Measurements from ENCODE around the gene TBC1D22B. TPM values are rescaled to one million over a fixed set of nuclear protein-coding genes. Genes with fewer than 3 reads are reported as not detected.
"Not testable (repeated sequence)": the region's sequence is repeated elsewhere in the genome, so short reads cannot be mapped to it uniquely, and the experiment has no call there.

TBC1D22B gene
- total RNA-seq, 1 experiment from 2014 or later, result 9.1 TPM

DNA sequence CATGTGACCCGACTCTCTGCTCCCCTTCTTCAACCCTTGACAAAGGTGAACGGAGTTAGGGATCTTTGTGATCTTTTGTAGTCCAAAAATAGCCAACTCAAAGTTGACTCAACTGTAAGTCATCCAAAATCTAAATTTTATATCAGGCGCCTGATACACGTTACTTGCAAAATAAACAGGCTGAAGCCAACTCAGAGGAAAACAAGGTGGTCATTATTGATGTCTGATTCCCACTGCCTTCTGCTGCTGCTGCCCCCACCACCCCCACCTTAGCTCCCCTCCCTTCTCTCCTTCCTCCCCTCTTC lies 83.0 kb downstream of the TBC1D22B start:
- DNase-seq (peak; percentile 63), ATAC-seq (peak; percentile 66)
- Histone ChIP-seq H3K79me2 (ENCODE audit: low read length) (no peaks in the 10 kb centered on the region), H4K20me1 (ENCODE audit: low read length) (no peaks in the 10 kb centered on the region), H3K9ac (ENCODE audit: low read length) (peak overlapping the region; percentile 0; the same call in 1 of the 2 replicates), H3K9me3 (ENCODE audit: low read length) (no peaks in the 10 kb centered on the region), H3K9me2 (replicated peaks; ENCODE audit: low read length) (no peaks in the 10 kb centered on the region), H3K36me3 (ENCODE audit: low read depth, low read length) (no peaks in the 10 kb centered on the region), H3K4me1 (ENCODE audit: insufficient read depth, low read length) (peaks cover 19% of the 10 kb centered on the region), H3K27me3 (ENCODE audit: low read length) (no peaks in the 10 kb centered on the region), H3K4me3 (ENCODE audit: low read length) (no peak overlapping the region), H3K4me2 (ENCODE audit: low read length) (peak overlapping the region; percentile 44), H2AFZ (ENCODE audit: low read length) (0 out of 2 replicates have a peak overlapping the region, but pooled peaks have one; percentile 37), H3K27ac (ENCODE audit: low read length) (peak overlapping the region; percentile 58), H3F3A (ENCODE audit: low read length, unreplicated experiment) (no peaks in the 10 kb centered on the region)
- ChIA-PET POLR2A (ENCODE audit: unreplicated experiment) (interaction anchor here (0.5 kb wide), 1 partner anchor 659 kb away, joined by 3 read pairs; no protein-coding TSS in a partner anchor), CTCF (interaction anchor here (0.5 kb wide), 1 partner anchor 53 kb away, joined by 3 read pairs; no protein-coding TSS in a partner anchor)
- intact Hi-C loops (cut with micrococcal nuclease), result no loop called here
- BruUV-seq (replicated peaks), result no TSS peak
- TF ChIP-seq, protein P1, sequence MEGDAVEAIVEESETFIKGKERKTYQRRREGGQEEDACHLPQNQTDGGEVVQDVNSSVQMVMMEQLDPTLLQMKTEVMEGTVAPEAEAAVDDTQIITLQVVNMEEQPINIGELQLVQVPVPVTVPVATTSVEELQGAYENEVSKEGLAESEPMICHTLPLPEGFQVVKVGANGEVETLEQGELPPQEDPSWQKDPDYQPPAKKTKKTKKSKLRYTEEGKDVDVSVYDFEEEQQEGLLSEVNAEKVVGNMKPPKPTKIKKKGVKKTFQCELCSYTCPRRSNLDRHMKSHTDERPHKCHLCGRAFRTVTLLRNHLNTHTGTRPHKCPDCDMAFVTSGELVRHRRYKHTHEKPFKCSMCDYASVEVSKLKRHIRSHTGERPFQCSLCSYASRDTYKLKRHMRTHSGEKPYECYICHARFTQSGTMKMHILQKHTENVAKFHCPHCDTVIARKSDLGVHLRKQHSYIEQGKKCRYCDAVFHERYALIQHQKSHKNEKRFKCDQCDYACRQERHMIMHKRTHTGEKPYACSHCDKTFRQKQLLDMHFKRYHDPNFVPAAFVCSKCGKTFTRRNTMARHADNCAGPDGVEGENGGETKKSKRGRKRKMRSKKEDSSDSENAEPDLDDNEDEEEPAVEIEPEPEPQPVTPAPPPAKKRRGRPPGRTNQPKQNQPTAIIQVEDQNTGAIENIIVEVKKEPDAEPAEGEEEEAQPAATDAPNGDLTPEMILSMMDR (conservative IDR thresholded peaks at IDR 0.05; ENCODE audit: low read depth, low read length), result no peak
- TF ChIP-seq EZH2 (IDR thresholded peaks at IDR 0.05; ENCODE audit: low read length, unreplicated experiment), result no peak
- TF ChIP-seq EZH2phosphoT487 (IDR thresholded peaks at IDR 0.05; ENCODE audit: borderline replicate concordance, low read length), result no peak

DNA sequence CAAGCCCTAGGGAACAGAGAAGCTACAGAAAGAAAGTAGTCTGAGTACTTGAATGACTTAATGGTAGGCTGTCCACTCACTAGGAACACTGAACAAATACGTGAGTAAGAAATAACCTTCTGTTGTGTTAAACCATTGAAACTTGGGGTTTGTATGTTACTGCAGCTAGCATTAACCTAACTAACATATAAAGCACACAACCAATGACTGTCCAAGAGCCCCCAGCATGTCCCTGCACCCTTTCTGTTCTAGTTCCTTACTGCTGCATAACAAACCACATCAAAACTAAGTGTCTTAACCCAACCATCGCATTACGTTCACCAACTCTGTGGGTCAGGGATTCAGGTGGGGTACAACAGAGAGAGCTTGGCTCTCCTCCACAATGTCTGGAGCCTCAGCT lies 85.7 kb downstream of the TBC1D22B start:
- DNase-seq (no peak), ATAC-seq (no peak)
- TF ChIP-seq EZH2phosphoT487 (IDR thresholded peaks at IDR 0.05; ENCODE audit: borderline replicate concordance, low read length) (no peak), EZH2 (IDR thresholded peaks at IDR 0.05; ENCODE audit: low read length, unreplicated experiment) (no peak)
- TF ChIP-seq, protein P1 (conservative IDR thresholded peaks at IDR 0.05; ENCODE audit: low read depth, low read length), result no peak
- Histone ChIP-seq H3K4me3 (ENCODE audit: low read length) (no peak overlapping the region), H4K20me1 (ENCODE audit: low read length) (no peaks in the 10 kb centered on the region), H3K36me3 (ENCODE audit: low read depth, low read length) (no peaks in the 10 kb centered on the region), H3K27me3 (ENCODE audit: low read length) (no peaks in the 10 kb centered on the region), H3K9me2 (replicated peaks; ENCODE audit: low read length) (no peaks in the 10 kb centered on the region), H3K9me3 (ENCODE audit: low read length) (no peaks in the 10 kb centered on the region), H3K4me2 (ENCODE audit: low read length) (no peak overlapping the region), H3K27ac (ENCODE audit: low read length) (no peak overlapping the region), H3F3A (ENCODE audit: low read length, unreplicated experiment) (no peaks in the 10 kb centered on the region), H3K4me1 (ENCODE audit: insufficient read depth, low read length) (peaks cover 19% of the 10 kb centered on the region), H2AFZ (ENCODE audit: low read length) (no peak overlapping the region), H3K9ac (ENCODE audit: low read length) (no peak overlapping the region), H3K79me2 (ENCODE audit: low read length) (no peaks in the 10 kb centered on the region)
- ChIA-PET CTCF (no interaction called here), POLR2A (ENCODE audit: unreplicated experiment) (no interaction called here)
- BruUV-seq (replicated peaks), result no TSS peak
- intact Hi-C loops (cut with micrococcal nuclease), result no loop called here

DNA sequence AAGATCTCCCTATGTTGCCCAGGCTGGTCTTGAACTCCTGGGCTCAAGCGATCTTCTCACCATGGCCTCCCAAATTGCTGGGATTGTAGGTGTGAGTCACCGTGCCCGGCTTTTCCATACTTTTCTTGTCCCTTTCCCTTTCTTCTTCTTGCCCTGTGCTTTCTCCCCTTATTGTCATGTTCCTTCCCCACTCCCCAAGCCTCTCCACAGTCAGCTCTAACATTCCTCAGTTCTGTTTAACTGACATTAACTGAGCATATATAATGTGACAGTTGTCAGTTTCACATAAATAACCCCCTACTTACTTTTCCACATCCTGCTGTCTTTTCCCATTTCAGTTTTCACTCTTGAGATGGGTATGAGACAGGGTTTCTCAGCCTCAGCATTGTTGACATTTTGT lies 86.7 kb downstream of the TBC1D22B start:
- Histone ChIP-seq H3K4me1 (ENCODE audit: insufficient read depth, low read length) (peaks cover 19% of the 10 kb centered on the region), H4K20me1 (ENCODE audit: low read length) (no peaks in the 10 kb centered on the region), H3K9me2 (replicated peaks; ENCODE audit: low read length) (no peaks in the 10 kb centered on the region), H3K9me3 (ENCODE audit: low read length) (no peaks in the 10 kb centered on the region), H3K27me3 (ENCODE audit: low read length) (no peaks in the 10 kb centered on the region), H3K4me3 (ENCODE audit: low read length) (no peak overlapping the region), H3F3A (ENCODE audit: low read length, unreplicated experiment) (no peaks in the 10 kb centered on the region), H2AFZ (ENCODE audit: low read length) (no peak overlapping the region), H3K9ac (ENCODE audit: low read length) (no peak overlapping the region), H3K36me3 (ENCODE audit: low read depth, low read length) (no peaks in the 10 kb centered on the region), H3K4me2 (ENCODE audit: low read length) (no peak overlapping the region), H3K27ac (ENCODE audit: low read length) (no peak overlapping the region), H3K79me2 (ENCODE audit: low read length) (no peaks in the 10 kb centered on the region)
- intact Hi-C loops (cut with micrococcal nuclease), result no loop called here
- ChIA-PET POLR2A (ENCODE audit: unreplicated experiment) (no interaction called here), CTCF (no interaction called here)
- TF ChIP-seq, protein P1 (conservative IDR thresholded peaks at IDR 0.05; ENCODE audit: low read depth, low read length), result no peak
- TF ChIP-seq EZH2 (IDR thresholded peaks at IDR 0.05; ENCODE audit: low read length, unreplicated experiment) (no peak), EZH2phosphoT487 (IDR thresholded peaks at IDR 0.05; ENCODE audit: borderline replicate concordance, low read length) (no peak)
- DNase-seq, result no peak
- no peak for ATAC-seq
- no TSS peak for BruUV-seq (replicated peaks)

DNA sequence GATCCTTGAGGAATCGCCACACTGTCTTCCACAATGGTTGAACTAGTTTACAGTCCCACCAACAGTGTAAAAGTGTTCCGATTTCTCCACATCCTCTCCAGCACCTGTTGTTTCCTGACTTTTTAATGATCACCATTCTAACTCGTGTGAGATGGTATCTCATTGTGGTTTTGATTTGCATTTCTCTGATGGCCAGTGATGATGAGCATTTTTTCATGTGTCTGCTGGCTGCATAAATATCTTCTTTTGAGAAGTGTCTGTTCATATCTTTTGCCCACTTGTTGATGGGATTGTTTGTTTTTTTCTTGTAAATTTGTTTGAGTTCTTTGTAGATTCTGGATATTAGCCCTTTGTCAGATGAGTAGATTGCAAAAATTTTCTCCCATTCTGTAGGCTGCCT lies 88.2 kb downstream of the TBC1D22B start:
- H3K9ac ChIP-seq (ENCODE audit: low read length); BruUV-seq (replicated peaks); CTCF ChIA-PET; H3K4me1 ChIP-seq (ENCODE audit: insufficient read depth, low read length); H2AFZ ChIP-seq (ENCODE audit: low read length); H3K79me2 ChIP-seq (ENCODE audit: low read length); H3K4me3 ChIP-seq (ENCODE audit: low read length); H3K27ac ChIP-seq (ENCODE audit: low read length); POLR2A ChIA-PET (ENCODE audit: unreplicated experiment); ATAC-seq; intact Hi-C loops (cut with micrococcal nuclease); H3K4me2 ChIP-seq (ENCODE audit: low read length); H3K9me2 ChIP-seq (replicated peaks; ENCODE audit: low read length); DNase-seq; H4K20me1 ChIP-seq (ENCODE audit: low read length); H3K9me3 ChIP-seq (ENCODE audit: low read length); H3F3A ChIP-seq (ENCODE audit: low read length, unreplicated experiment); H3K36me3 ChIP-seq (ENCODE audit: low read depth, low read length); H3K27me3 ChIP-seq (ENCODE audit: low read length): not testable (repeated sequence)

Data from PC-3 (cell line).